Gastroesophageal sphincter (tissue), 3 donors: ENCODE measurements around the gene NFAM1.

Experiments
- CTCF ChIP-seq, 4 experiments: fragments of 200-600 bp in 2 of 4; fragments of 450-650 bp in 2 of 4; sonication (generic) in 1 of 4; IDR thresholded peaks; one replicate each; pipeline ENCODE4 v1.5.1; 2017 to 2019; ENCODE audit warnings: antibody characterized with exemption in 4 of 4, mild to moderate bottlenecking in 2 of 4, moderate library complexity in 2 of 4
- POLR2AphosphoS5 ChIP-seq: sonication (generic); formaldehyde crosslinking; IDR thresholded peaks from one replicate; pipeline ENCODE4 v1.6.1; 2017; ENCODE audit warnings: antibody characterized with exemption

DNA sequence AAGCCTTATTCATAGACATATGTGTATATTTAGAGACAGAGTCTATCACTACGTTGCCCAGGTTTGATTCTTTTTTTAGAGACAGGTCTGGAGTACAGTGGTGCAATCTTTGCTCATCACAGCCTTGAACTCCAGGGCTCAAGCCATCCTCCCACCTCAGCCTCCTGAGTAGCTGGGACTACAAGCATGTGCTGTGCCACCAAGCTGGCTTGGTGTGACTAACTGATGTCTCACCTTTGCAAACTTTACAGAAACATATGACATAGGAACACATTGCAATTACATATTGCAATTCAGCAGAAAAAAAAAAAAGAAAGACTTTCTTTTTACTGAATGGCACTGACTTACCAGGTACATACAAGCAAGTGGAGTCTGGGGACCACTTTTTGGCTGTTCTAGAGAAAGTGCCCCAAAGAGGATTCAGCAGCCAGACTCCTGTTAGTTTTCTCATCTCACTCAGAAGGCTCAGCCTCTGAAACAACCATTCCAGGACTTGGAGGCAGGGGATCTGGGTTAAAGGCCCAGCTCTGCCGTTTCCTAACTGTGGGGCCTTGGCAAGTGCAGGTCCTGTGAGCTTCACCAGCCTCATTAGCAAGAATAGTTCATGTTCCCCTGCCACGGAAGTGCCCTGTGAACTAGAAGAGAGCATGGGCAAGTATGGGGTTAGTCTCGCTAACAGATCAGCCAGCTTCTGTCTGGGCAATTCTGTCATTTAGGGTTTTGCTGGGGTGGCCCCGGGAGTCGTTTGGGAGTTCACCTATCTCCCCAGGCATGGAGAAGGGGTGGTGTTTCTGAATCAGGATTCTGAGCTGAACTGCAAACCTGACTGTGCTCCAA lies 11.3 kb upstream of the NFAM1 start:
- TF ChIP-seq CTCF (IDR thresholded peaks at IDR 0.05): no peak
- no peak for TF ChIP-seq POLR2AphosphoS5
